B cell (primary cell): Measurements from ENCODE around the gene ROBO2. TPM values are rescaled to one million over a fixed set of nuclear protein-coding genes. Genes with fewer than 3 reads are reported as not detected.

ENCODE experiments used
- ATAC-seq: fragments of 200-7000 bp; cut with Tn5 transposase; one replicate; pipeline ENCODE4 v1.10.0; 2021; ENCODE audit warnings: low read depth, mild to moderate bottlenecking, moderate number of reproducible peaks, moderate library complexity
- CTCF ChIA-PET: fragments of 350-600 bp; sonication (Branson Sonifier 250); formaldehyde crosslinking; loops from one replicate; lab custom pipeline; 2021; ENCODE audit warnings: antibody characterized with exemption, inconsistent platforms; lab: Charles Lee
- POLR2A ChIA-PET: fragments of 350-600 bp; sonication (Branson Sonifier 250); formaldehyde crosslinking; loops from one replicate; lab custom pipeline; 2021; ENCODE audit warnings: antibody characterized with exemption; lab: Charles Lee
- DNase-seq: peaks from one replicate; pipeline ENCODE4 v3.0.0; 2013
- H2AFZ ChIP-seq: 2 replicates; pipeline ENCODE4 v1.6.1; 2012; ENCODE audit warnings: mild to moderate bottlenecking, low read depth, low read length; ENCODE audit not compliant: insufficient read depth, poor library complexity, severe bottlenecking
- H3K27ac ChIP-seq, 2 donors: 1 replicate in 1 of 2; 2 replicates in 1 of 2; pipeline ENCODE4 v1.5.1; 2012 to 2013; ENCODE audit warnings: low read length in 2 of 2, mild to moderate bottlenecking in 2 of 2, moderate library complexity in 1 of 2
- H3K27me3 ChIP-seq, 4 experiments: fragments of 200-600 bp in 1 of 4; sonication (generic) in 1 of 4; replicated peaks in 1 of 4; 1 replicate in 2 of 4; 2 replicates in 2 of 4; pipeline versions ENCODE4 v1.6.1 to v1.7.0; 2013 to 2016; ENCODE audit warnings: low read length in 3 of 4, mild to moderate bottlenecking in 2 of 4, mixed read lengths in 1 of 4, moderate library complexity in 1 of 4; ENCODE audit not compliant: insufficient read depth in 4 of 4, control insufficient read depth in 3 of 4; ENCODE audit errors: control extremely low read depth in 1 of 4
- H3K36me3 ChIP-seq, 2 experiments: replicated peaks in 1 of 2; 1 replicate in 1 of 2; 2 replicates in 1 of 2; pipeline versions ENCODE4 v1.6.1 to v1.7.1; 2013; ENCODE audit warnings: low read length in 1 of 2; ENCODE audit not compliant: insufficient read depth in 2 of 2, control insufficient read depth in 1 of 2; ENCODE audit errors: control extremely low read depth in 1 of 2, extremely low read depth in 1 of 2
- H3K4me1 ChIP-seq, 2 donors: fragments of 200-600 bp in 1 of 2; sonication (generic) in 1 of 2; 1 replicate in 1 of 2; 2 replicates in 1 of 2; pipeline versions ENCODE4 v1.5.1 to v1.6.1; 2013 to 2017; ENCODE audit warnings: low read length in 2 of 2; ENCODE audit not compliant: control insufficient read depth in 2 of 2, insufficient read depth in 2 of 2
- H3K4me2 ChIP-seq: replicated peaks from 2 replicates; pipeline ENCODE3; 2012; ENCODE audit warnings: mild to moderate bottlenecking, low read depth, low read length; ENCODE audit not compliant: poor library complexity, severe bottlenecking
- H3K4me3 ChIP-seq, 5 experiments: fragments of 200-600 bp in 1 of 5; sonication (generic) in 1 of 5; 1 replicate in 3 of 5; 2 replicates in 2 of 5; pipeline versions ENCODE4 v1.5.1 to v1.7.0; 2011 to 2016; ENCODE audit warnings: low read length in 4 of 5, mild to moderate bottlenecking in 4 of 5, low read depth in 2 of 5, control low read depth in 1 of 5, moderate library complexity in 1 of 5; ENCODE audit not compliant: insufficient read depth in 1 of 5; ENCODE audit errors: control extremely low read depth in 1 of 5, extremely low read depth in 1 of 5
- H3K79me2 ChIP-seq: fragments of 200-600 bp; sonication (generic); one replicate; pipeline ENCODE4 v1.6.0; 2016; ENCODE audit warnings: low read length; ENCODE audit not compliant: control insufficient read depth, insufficient read depth
- H3K9ac ChIP-seq: fragments of 200-600 bp; sonication (generic); 2 replicates; pipeline ENCODE4 v1.6.1; 2017; ENCODE audit warnings: mild to moderate bottlenecking, low read length, moderate library complexity
- H3K9me3 ChIP-seq, 3 donors: one replicate each; pipeline versions ENCODE4 v1.6.1 to v1.7.1; 2013; ENCODE audit warnings: low read length in 2 of 3; ENCODE audit not compliant: control insufficient read depth in 2 of 3, insufficient read depth in 1 of 3; ENCODE audit errors: control extremely low read depth in 1 of 3
- H4K20me1 ChIP-seq: 2 replicates; pipeline ENCODE4 v1.6.0; 2012; ENCODE audit warnings: mild to moderate bottlenecking, low read length; ENCODE audit not compliant: insufficient read depth, control insufficient read depth, poor library complexity, severe bottlenecking
- H3K27ac Mint-ChIP-seq: one replicate; pipeline ENCODE4 v1.8.0; 2021; ENCODE audit warnings: mixed read lengths
- H3K27me3 Mint-ChIP-seq: one replicate; pipeline ENCODE4 v1.8.0; 2021; ENCODE audit warnings: mixed read lengths
- H3K4me1 Mint-ChIP-seq: one replicate; pipeline ENCODE4 v1.8.0; 2021; ENCODE audit warnings: mixed read lengths
- H3K4me3 Mint-ChIP-seq: one replicate; pipeline ENCODE4 v1.8.0; 2021; ENCODE audit warnings: mixed read lengths
- H3K9me3 Mint-ChIP-seq: one replicate; pipeline ENCODE4 v1.8.0; 2022; ENCODE audit warnings: mixed read lengths; ENCODE audit not compliant: insufficient read depth
- CTCF ChIP-seq: fragments of 200-600 bp; IDR thresholded peaks from one replicate; pipeline ENCODE4 v1.8.0; 2022; ENCODE audit warnings: antibody characterized with exemption, mild to moderate bottlenecking
- EZH2 ChIP-seq: IDR thresholded peaks from 2 replicates; pipeline ENCODE4 v1.6.1; 2012; ENCODE audit warnings: borderline replicate concordance, low read depth, mild to moderate bottlenecking, moderate library complexity, low read length; ENCODE audit not compliant: insufficient read depth, poor library complexity, severe bottlenecking
- WGBS: methylation state at CpG from one replicate; pipeline ENCODE4 v1.1.5; 2013; ENCODE audit warnings: missing lambda C conversion rate; ENCODE audit not compliant: insufficient coverage; 5-methylcytosine and 5-hydroxymethylcytosine counted together
- intact Hi-C: fragments of 100-400 bp; cut with micrococcal nuclease; formaldehyde crosslinking; loops from one replicate; pipeline ENCODE4 v1.10.0; 2022
- polyA plus RNA-seq: library from polyadenylated mRNA; depleted of rRNA; stranded (reverse); fragments of >200 nt; gene quantifications from 2 replicates; pipeline ENCODE4 v1.2.3, GENCODE V29; 2012
- total RNA-seq, 2 donors: library from RNA; stranded (reverse); fragments of 120-200 nt in 1 of 2; gene quantifications; 1 replicate in 1 of 2; 2 replicates in 1 of 2; pipeline versions ENCODE4 v1.2.3 to v1.2.4, GENCODE V29; 2013 to 2022

Gene ROBO2
- total and polyA plus RNA-seq, 2 donors (not counting 1 experiment from before 2014, with no cell fraction given) = not detected

- Histone ChIP-seq H3K4me2 (no peak overlapping the region), H3K4me3 (no peak overlapping the region), H3K9ac (no peak overlapping the region), H3K36me3 (no peaks in the 10 kb centered on the region), H4K20me1 (no peaks in the 10 kb centered on the region), H3K27ac (no peak overlapping the region), H3K9me3 (no peaks in the 10 kb centered on the region), H3K4me1 (no peaks in the 10 kb centered on the region), H2AFZ (no peak overlapping the region), H3K27me3 (no peaks in the 10 kb centered on the region), H3K79me2 (no peaks in the 10 kb centered on the region)
- no peaks in the 10 kb centered on the region for H3K4me1 Mint-ChIP-seq
- ChIA-PET CTCF (no interaction called here), POLR2A (no interaction called here)
- TF ChIP-seq CTCF (no peak), EZH2 (no peak)
- no peak for DNase-seq
- no peaks in the 10 kb centered on the region for H3K27me3 Mint-ChIP-seq
- H3K4me3 Mint-ChIP-seq = no peak overlapping the region
- no peak for ATAC-seq
- intact Hi-C loops = no loop called here
- no peaks in the 10 kb centered on the region for H3K9me3 Mint-ChIP-seq
- H3K27ac Mint-ChIP-seq = no peak overlapping the region
Observed at GRCh38 chr3:77652624-77653023, 612.7 kb downstream of the ROBO2 start.

DNA sequence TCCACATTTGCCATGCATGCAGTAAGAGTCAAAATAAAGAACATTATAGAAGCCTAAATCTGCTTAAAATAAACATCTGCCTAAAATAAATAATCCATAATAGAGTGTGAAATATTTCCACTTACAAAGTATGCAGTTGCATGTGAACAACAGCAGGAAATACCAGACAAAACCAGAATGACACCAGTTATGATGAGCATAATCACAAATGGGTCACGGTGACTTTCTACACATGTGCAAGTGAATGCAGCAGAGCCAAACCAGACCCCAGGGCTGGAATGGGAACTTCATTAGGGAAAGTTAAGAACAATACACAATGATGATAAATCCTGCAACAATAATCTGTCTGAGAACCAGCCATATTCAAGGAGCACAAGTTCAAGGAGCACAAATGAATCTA lies 615.5 kb downstream of the ROBO2 start:
- no peak overlapping the region for H3K4me3 Mint-ChIP-seq
- Histone ChIP-seq H3K9ac (no peak overlapping the region), H3K4me2 (no peak overlapping the region), H4K20me1 (no peaks in the 10 kb centered on the region), H3K4me1 (no peaks in the 10 kb centered on the region), H3K36me3 (no peaks in the 10 kb centered on the region), H3K79me2 (no peaks in the 10 kb centered on the region), H2AFZ (no peak overlapping the region), H3K27me3 (no peaks in the 10 kb centered on the region), H3K4me3 (no peak overlapping the region), H3K9me3 (no peaks in the 10 kb centered on the region), H3K27ac (no peak overlapping the region)
- ChIA-PET POLR2A (no interaction called here), CTCF (no interaction called here)
- no peaks in the 10 kb centered on the region for H3K4me1 Mint-ChIP-seq
- H3K27me3 Mint-ChIP-seq = no peaks in the 10 kb centered on the region
- DNase-seq = no peak
- H3K9me3 Mint-ChIP-seq = no peaks in the 10 kb centered on the region
- no peak for TF ChIP-seq CTCF
- TF ChIP-seq EZH2 = no peak
- intact Hi-C loops = no loop called here
- no peak overlapping the region for H3K27ac Mint-ChIP-seq
- ATAC-seq = no peak
- WGBS = no CpG with 5 or more reads among the region's 1 CpG
